Lung microvascular endothelial cell (primary cell): ENCODE data around the gene CDK2AP2. TPM values are rescaled to one million over a fixed set of nuclear protein-coding genes. Genes with fewer than 3 reads are reported as not detected.
"Not testable (repeated sequence)": the region's sequence is repeated elsewhere in the genome, so short reads cannot be mapped to it uniquely, and the experiment has no call there.

ENCODE experiments used
- DNase-seq, 2 donors: peaks; one replicate each; pipeline versions ENCODE4 v3.0.0 to v3.0.0-alpha.2; 2010; ENCODE audit warnings: low read depth in 2 of 2
- total RNA-seq: library from RNA; depleted of rRNA; stranded (reverse); fragments of >200 nt; gene quantifications from 2 replicates; pipeline ENCODE4 v1.2.1, GENCODE V29; 2014

The CDK2AP2 gene
- total RNA-seq, 1 donor from 2014 or later = 19.2 TPM

- DNase-seq = no peak
Observed at GRCh38 chr11:67523556-67524479, 15.9 kb upstream of the CDK2AP2 start.

DNA sequence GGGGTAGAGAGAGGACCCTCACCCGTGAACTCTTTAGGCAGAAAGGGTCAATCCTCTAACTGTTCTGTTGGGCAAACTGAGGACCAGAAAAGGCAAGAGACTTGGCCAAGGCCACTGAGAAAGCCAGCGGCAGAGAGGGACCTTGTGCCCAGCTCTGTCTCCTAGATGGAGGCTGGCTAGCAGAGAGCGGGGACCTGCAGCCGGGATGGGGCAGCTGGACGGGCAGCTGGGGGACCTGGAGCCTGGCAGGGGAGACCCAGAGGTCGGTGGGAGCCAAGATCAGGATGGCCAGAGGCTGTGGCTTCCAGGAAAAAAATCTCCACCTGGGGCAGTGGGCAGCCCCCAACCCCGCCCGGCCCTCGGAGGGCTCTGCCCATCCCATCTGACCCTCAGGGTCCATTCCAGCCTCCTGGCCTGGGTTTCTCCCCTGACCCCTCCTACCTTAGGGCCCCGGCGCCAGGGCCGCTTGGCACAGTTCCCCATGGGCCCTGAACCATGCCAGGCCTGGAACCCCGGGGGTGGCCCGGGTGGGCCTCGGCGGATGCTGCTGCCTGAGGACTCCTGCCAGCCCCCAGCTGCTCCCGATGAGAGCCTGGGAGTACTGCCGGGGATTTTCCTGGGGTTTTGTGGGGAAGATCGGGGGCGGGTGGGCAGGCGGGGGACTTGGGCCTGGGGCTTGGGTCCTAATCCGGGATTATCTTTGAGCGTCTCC, 15.0 kb upstream of the CDK2AP2 start, which contains the start of gene CABP2:
Gene CABP2, minus strand, starts transcription at position 603 of the 712 bp plus-strand sequence. Its CDS starts 120 bp downstream, at position 483.
- no peak for DNase-seq

DNA sequence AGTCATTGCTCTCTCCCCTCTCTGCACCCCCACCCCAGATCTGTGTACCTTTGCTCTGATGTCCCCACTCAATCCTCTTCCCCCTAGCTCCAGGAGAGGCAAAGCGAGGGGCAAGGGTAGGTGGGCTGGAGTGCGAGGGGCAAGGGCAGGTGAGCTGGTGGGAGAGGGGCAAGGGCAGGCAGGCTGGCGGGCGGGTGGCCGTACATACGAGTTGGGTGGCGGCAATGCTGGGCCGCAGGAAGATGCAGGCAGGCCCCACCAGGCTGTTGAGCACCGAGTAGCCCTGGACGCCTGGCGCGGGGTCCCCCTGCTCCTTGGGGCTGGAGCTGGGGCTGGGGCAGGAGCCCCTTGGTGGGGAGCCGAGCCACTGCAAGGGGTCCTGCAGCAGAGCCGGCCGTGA, 14.4 kb upstream of the CDK2AP2 start:
- DNase-seq = no peak

DNA sequence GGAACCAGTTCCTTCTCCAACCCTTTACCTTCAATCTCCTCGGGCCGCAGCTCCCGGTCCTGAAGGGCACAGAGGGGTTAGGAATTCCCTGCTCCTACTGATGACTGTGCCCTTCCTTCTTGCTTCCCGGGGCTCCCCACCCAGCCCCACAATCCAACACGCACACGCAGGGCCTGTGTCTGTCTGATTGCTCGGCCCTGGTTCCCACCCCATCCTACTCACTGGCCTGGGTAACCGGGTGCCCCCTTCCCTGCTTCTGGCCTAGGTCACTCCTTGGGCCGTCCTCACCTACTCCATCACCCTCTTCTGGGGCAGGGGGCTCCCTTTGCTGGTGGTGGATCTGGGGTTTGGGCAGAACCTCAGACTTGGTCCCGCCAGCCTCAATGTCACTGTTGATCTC, 14.0 kb upstream of the CDK2AP2 start:
- DNase-seq = no peak

GRCh38 chr11:67520856-67521824, 13.2 kb upstream of the CDK2AP2 start:
- no peak for DNase-seq

- no peak for DNase-seq
Observed at GRCh38 chr11:67519726-67520125, 11.8 kb upstream of the CDK2AP2 start.

DNA sequence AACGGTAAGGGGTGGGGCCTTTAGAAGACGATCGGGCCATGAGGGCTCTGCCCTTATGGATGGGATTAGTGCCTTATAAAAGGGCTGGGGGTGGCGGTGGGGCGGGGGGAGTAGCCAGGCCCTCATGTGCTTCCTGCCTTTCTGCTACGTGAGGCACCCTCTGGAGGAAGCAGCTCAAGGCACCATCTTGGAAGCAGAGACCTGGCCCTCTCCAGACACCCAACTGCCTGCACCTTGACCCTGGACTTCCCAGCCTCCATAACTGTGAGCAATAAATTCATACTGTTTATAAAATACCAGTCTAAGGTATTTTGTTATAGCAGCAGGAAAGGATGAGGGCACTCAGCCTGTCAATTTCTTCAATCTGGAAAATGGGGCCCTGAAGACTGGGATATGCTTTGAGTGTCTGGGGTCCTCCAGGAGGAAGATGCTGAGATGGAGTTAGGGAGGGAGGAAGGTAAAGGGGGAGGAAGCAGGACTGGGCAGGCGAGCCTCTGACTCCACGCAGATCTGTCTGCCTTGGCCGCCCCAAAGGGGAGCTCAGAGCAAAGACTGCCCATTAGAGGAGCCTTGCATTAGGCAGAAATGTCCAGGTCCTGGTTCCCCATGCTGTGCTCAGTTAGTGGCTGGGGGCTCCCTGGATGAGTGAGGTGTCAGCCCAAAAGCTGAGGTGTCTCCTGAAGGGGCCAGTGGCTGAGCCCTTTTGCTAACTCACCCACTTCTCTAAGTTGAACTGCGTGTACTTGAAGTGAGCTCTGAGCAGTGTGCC, 10.0 kb upstream of the CDK2AP2 start:
- DNase-seq = no peak

- no peak for DNase-seq
Observed at GRCh38 chr11:67516806-67517205, 8.8 kb upstream of the CDK2AP2 start.

DNA sequence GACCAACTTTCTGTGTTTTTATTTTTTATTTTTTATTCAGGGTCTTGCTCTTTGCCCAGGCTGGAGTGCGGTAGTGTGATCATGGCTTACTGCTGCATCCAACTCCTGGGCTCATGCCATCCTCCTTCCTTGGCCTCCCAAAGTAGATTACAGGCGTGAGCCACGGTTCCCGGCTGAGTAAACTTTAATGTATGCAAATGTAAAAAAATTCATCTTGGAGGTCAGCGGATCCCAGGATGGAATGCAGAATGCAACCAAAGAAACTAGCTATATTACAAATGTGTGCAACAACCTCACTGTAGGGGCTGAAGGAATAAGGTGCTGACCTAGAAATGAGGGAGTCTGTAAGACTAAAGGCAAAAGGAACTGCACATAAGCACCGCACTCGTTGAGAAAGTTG, 6.2 kb upstream of the CDK2AP2 start:
- DNase-seq = no peak

DNA sequence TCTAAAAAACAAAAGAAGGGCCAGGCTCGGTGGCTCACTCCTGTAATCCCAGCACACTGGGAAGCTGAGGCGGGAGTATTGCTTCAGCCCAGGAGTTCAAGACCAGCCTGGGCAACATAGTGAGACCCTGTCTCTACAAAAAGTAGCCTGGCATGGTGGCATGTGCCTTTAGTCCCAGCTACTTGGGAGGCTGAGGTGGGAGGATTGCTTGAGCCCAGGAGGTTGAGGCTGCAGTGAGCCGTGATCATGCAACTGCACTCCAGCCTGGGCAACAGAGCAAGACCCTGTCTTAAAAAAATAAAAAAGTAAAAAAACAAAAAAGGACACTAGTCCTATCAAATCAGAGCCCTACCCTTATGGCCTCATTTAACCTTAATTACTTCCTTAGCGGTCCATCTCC, 3.6 kb upstream of the CDK2AP2 start:
- not testable (repeated sequence) for DNase-seq

DNA sequence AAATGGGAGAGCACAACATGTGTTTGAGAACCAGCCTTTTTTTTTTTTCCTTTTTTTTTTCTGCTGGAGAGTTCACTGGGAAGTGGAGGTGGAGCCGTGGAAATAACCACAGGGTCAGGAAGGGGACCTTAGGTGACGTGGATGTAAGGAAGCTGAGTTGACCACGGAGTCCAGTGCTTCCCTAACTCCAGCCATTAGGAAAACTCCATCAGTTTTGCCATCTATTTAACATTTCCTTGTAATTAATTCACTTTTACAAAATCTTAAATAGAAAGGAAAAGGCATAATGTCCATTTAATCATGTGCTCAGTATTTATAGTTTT, 2.0 kb upstream of the CDK2AP2 start:
- DNase-seq = no peak

GRCh38 chr11:67508486-67509121, 642 bp upstream of the CDK2AP2 start:
- peak; percentile 97 to 98 for DNase-seq

DNA sequence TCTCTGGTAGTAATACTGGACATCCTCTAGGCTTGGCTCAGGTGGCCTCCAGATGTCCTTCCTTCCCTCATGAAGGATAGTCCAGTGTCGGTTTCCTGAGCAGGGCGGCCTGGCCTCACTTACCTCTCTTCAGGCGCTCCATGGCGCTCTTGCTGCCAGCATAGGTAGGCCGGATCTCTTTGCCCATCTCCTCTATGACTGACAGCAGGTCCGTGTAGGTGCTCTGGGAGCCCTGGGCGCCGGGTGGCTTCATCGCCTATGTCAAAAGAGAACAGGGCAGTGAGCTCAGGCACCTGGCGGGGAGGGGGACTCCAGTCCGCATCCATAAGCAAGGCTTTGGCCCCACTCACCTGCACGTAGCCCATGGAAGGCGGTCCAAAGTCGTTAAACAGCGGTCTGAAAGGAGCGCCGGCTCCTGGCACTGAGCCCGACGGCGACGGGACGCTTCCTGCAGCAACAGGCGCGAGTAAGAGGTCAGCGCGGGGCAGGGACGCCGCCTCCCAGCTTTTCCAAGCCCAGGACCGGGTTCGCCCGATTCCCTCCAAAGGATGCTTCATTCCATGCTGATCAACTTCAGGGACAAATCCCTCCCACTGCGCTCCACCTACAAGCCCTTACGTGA, 609 bp downstream of the CDK2AP2 start:
- DNase-seq = peak in 1 of 2 donors; percentile 84

DNA sequence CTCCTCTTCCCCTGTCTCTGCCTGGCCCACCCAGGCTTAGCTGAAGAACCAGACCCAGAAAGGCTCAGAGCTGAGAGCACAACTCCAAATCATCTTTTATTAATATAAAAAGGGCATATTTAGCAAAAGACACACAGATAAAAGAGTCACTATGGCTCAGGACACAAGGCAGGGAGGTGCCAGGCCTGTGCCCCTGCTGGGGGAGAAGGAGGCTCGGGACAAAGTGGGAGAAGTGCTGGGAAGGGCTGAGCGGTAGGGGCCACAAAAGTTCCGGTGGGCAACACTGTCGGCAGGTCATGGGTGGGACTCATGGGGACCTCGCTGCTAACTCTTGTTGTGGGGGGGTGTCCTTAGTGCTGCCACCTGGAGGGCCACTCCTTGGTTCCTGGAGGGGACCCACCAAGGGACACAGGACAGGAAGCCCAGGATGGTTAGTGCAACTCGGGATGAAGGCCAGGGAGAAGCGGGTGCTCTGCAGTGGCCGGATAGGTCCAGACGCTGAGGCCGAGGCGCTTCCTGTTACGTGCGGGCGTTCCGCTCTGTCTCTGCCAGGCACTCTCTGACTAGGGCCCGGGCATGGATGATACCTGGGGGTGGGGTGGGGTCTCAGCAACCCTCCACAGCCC, 1.4 kb downstream of the CDK2AP2 start:
- no peak for DNase-seq

DNA sequence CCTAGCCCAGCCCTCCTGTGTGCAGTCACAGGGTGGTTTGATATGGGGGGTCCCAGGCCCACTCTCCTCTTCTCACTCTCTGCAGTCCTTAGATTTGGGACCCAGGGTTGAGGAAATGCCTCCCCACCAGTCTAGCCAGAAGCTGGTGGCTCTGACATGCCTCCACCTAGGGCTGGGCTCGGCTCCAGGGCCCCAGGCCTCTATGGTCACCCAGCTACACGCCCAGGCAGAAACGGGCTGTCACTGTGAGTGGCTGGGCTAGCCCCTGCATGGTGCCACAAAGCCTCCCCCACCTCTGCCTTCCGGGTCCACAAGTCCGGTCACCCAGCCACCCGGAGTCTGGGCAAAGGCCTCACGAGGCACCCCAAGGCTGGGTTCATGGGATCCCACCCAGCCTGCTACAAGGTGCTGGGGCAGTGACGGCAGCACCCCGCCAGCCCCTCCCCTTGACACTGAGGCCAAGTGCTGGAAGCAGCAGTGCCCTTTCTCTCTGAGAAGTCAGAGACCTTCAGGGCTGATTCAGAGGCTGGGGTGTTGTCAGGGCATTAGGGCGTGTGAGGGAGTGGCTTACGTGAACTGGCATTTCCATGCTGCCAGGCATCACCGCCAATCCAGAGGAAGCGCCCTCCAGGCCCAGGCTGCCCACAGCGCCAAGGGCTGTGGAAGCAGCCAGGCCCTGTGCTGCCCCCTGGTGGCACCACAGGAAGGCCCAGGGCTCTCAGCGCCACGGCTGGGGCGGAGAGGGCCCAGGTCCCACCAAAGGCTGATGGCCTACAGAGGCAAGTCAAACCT, 2.2 kb downstream of the CDK2AP2 start:
- peak; percentile 87 to 89 for DNase-seq

- peak; percentile 10 to 12 for DNase-seq
Observed at GRCh38 chr11:67504950-67505581, 2.9 kb downstream of the CDK2AP2 start, which contains the start of gene PITPNM1. PITPNM1 (minus strand) TSS chr11:67505363; CDS start chr11:67504180, 1,183 bp downstream.

DNA sequence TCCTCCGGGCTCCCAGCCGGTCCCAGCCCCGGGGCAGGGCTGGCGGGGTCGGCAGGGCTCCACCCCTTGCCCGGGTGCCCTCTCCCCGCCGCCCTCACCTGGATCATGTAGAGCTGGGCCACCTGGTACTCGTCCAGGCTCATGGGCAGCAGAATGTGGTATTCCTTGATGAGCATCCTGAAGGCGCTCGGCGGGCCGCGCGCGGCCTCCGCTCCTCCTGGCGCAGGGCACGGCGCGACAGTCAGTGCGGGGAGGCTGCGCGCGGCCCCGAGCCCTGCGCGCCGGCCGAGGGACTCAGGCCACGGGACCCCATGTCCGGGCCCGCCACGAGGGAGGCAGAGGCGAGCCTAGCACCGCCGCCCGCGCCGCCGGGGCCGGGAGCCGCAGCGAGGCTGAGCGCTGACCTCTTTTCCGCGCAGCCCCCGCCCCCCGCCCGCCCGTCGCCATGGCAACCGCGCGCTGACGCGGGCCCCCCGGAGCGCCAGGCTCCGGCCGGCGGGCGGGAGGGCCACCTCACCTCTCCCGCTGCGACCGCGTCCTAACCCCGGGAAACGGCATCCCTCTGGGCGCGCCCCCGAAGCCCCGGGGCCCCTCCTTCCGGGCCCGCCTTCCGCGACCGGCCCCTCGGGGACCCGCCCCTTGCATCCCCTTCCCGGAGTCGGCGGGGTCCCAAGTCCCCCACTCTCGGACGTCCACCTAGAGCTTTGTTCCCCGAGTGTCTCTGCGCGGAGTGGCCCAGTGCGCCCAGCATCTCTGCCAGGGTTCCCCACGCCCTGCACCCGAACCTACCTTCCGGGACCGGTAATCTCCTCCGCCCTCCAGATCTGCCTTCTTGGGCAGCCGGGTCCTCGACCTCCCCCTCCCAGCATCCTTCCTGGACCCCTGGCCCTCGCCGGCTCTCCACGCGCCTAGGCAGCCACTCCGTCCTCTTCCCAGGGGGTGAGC, 3.7 kb downstream of the CDK2AP2 start:
- peak; percentile 12 to 48 for DNase-seq
